Lung microvascular endothelial cell (primary cell): ENCODE measurements around the gene HEG1. TPM values are rescaled to one million over a fixed set of nuclear protein-coding genes. Genes with fewer than 3 reads are reported as not detected.
"Not testable (repeated sequence)": the region's sequence is repeated elsewhere in the genome, so short reads cannot be mapped to it uniquely, and the experiment has no call there.

ENCODE experiments used
- DNase-seq, 2 donors: peaks; one replicate each; pipeline versions ENCODE4 v3.0.0 to v3.0.0-alpha.2; 2010; ENCODE audit warnings: low read depth in 2 of 2
- total RNA-seq: library from RNA; depleted of rRNA; stranded (reverse); fragments of >200 nt; gene quantifications from 2 replicates; pipeline ENCODE4 v1.2.1, GENCODE V29; 2014

Gene HEG1
- 15.1 and 19.6 TPM in 2 replicates for total RNA-seq

DNA sequence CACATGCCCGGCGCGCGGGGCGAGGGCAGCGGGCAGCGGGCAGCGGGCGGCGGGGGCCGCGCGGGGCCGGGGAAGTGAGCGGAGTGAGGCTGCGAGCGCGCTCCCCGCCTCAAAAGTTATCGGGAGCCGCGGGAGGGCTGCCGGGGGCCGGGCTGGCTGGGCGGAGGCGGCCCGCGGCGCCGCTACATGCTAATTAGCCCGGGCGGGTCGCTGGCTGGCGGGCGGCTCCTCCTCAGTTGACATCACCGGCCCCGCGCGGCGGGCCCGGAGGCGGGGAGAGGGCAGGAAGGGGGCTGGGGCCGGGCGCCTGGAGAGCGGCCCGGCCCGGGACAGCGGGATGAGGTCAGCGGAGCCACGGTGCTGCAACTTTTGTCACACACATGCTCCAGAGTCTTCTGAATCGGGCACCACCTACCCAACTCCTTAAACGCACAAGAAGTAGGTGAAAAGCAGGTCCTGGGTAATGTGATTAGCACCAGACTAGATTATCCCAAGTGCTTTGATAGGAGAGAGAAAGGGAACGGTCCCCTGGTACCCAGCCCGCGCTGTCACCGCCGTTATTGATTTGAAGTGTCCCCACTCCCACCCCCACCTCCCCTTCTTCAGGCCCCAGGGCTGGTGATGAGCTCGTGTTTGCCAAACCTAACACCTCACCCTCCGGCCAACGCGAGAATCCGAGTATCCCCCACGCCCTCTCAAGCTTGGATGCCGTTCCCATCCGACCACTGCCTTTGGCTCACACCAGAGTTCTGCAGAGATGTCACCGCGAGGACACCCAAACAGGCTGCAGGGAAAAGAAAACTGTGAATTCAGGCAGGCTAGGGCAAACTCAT is at the start of gene HEG1:
Gene HEG1 (minus strand): TSS at position 85 of the 833 bp plus-strand sequence. CDS start 107 bp downstream, outside the sequence.
- peak; percentile 83 to 87 for DNase-seq

- DNase-seq = no peak
Observed at GRCh38 chr3:125105116-125105515, 49.3 kb upstream of the HEG1 start.

GRCh38 chr3:125104639-125105038 is 48.8 kb upstream of the HEG1 start:
- no peak for DNase-seq

DNA sequence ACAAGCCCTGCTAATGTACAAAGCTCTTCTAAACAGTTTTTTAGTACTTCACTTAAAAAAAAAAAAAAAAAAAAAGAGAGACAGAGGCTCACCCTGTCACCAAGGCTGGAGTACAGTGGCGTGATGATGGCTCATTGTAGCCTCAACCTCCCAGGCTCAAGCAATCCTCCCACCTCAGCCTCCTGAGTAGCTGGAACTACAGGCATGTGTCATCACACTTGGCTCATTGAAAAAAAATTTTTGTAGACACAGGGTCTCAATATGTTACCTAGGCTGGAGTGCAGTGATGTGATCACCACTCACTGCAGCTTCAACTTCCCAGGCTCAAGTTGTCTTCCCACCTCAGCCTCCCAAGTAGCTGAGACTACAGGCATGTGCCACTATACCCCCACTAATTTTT is 47.6 kb upstream of the HEG1 start:
- DNase-seq = no peak

GRCh38 chr3:125102470-125102869 is 46.7 kb upstream of the HEG1 start:
- no peak for DNase-seq

- DNase-seq = no peak
Observed at GRCh38 chr3:125098611-125099291, 43.0 kb upstream of the HEG1 start.

- no peak for DNase-seq
Observed at GRCh38 chr3:125090649-125091048, 34.9 kb upstream of the HEG1 start.

- peak in 1 of 2 donors; percentile 83 for DNase-seq
Observed at GRCh38 chr3:125087768-125088391, 32.1 kb upstream of the HEG1 start.

GRCh38 chr3:125085166-125085565 is 29.4 kb upstream of the HEG1 start:
- DNase-seq = no peak

DNA sequence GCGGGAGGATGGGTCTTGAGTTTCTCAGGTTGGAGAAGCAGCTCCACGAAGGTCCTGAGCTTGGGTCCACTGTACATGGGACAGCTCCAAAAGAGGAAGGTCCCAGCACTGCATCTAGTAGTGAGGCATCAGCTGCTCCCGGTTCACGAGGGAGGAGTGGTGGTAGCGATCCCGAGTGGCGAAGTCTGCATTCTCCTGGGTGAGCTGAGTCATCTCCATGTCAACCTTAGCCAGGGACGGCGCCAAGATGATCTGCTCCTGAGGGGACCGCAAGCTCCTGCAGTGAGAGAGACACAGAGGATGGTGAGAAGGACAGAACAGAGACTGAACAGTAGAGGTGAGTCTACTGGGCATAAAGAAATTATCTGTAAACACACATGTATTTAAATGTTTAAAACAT is 28.0 kb upstream of the HEG1 start:
- DNase-seq = peak in 1 of 2 donors; percentile 30

DNA sequence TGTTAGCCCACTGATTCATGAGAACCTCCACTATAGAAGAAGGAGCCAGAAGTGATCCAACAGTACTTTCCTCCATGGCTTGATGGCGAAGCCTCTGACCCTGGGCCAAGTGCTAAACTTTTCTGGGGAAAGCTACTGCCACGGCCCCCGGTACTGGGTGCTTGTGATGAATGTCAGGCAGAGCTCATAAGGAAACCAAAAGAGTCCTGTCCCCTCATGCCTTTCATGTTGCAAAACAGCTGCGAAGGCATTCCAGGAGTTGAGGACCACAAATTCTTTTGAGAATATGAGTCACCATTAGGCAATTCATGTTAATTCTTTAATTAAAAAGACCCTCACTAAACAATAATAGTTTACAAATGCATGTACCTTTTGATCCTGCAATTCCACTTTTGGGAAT is 26.5 kb upstream of the HEG1 start:
- DNase-seq = not testable (repeated sequence)

GRCh38 chr3:125080077-125080476 is 24.3 kb upstream of the HEG1 start:
- no peak for DNase-seq

DNA sequence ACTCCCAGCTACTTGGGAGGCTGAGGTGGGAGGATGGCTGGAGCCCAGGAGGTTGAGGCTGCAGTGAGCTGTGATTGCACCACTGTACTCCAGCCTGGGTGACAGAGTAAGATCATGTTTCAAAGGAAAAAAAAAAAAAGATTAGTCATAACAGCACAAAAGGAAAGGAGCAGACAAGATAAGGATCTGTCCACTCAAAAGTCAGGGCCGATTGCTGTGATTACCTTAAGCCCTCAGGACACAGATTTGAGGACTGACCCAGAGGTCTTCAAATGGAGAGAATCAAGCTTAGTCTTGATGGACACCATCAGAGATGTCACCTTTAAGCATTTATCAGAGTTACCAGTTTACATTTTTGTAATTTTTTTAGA is 23.9 kb upstream of the HEG1 start:
- DNase-seq = peak in 1 of 2 donors; percentile 35

GRCh38 chr3:125078951-125079674 is 23.3 kb upstream of the HEG1 start:
- peak; percentile 8 to 48 for DNase-seq

- no peak for DNase-seq
Observed at GRCh38 chr3:125077864-125078263, 22.1 kb upstream of the HEG1 start.

GRCh38 chr3:125076464-125076863 is 20.7 kb upstream of the HEG1 start:
- DNase-seq = no peak

DNA sequence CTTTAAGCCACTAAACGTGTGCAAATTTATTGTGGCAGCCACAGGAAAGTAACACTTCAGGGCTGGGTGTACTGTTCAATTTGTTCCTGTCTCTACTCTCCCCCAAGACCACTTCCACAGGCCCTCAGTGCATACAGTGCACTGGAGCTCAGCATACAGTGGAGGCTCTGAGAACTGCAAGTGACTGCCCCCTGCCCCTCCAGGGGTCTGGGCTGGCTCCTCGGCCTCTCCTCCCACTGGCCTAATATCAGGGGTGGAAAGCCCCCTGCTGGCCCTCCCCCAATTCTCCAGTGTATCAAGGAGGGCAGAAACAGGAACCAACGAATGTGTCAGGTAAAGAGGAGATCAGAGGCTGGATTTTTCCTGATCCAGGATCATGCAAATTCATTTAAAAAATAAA is 19.9 kb upstream of the HEG1 start:
- no peak for DNase-seq

DNA sequence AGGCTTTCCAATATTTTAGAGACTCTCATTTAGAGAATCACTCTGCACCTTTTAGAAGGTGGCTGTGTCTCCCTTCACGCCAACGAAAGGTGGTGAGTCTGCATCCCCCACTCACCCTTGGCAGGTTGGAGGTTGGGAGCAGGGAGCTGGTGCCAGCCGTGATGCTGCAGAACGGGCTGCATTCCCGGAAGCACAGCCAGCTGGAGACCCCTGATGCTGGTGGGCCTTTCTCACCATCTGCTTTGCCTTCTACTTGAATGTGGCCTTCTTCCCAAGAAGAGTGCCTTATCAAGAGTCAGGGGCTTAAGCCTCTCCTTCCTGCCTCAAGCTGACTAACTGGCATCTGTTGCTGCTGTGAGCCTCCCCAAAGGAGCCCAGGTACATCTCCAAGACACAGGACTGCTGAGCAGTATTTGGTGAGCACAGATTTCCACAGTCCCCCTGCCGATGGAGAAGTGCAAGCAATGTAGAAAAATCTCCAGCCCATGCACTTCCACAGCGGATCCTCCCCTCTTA is 17.7 kb upstream of the HEG1 start:
- DNase-seq = no peak

DNA sequence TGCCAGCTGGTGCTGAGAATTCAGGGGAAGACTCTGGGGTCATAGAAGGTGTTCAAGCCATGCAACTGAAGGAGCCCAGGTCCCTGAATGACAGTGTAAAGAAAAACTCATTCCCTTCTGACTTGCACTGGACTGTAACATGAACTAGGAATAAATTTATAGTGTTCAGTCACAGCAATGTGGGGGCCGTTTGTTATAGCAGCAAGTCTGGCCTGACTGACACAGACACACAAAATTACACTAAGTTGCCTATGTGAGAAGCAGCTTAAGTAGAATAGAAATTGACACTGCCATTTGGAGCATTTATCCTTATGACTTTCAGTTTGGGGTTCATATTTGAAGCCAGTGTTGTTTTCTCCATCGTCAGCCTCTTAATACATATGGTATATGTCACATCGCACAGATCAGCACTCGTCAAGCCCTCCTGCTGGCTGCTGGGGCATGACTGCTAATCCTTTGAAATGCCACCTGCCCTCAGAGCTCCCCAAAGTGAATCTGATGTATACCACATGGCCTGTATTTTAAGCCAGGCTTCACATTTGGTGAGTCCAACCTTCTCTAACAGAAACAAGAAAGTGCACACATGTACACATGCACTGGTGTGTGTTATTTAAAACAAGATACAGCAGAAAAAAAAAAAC is 17.1 kb upstream of the HEG1 start:
- DNase-seq = no peak

GRCh38 chr3:125072301-125072700 is 16.5 kb upstream of the HEG1 start:
- DNase-seq = peak; percentile 21 to 82
